GM23248 (cell line): Measurements from ENCODE around the gene SRPK1.
"Not testable (repeated sequence)": the region's sequence is repeated elsewhere in the genome, so short reads cannot be mapped to it uniquely, and the experiment has no call there.

Experiments used
- EZH2 ChIP-seq: fragments of 200-600 bp; sonication (generic); IDR thresholded peaks from 2 replicates; pipeline ENCODE4 v1.6.1; 2018; ENCODE audit warnings: antibody characterized with exemption, mild to moderate bottlenecking; ENCODE audit not compliant: insufficient read depth, poor library complexity, severe bottlenecking
- EZH2phosphoT487 ChIP-seq: fragments of 200-600 bp; sonication (generic); IDR thresholded peaks from 2 replicates; pipeline ENCODE4 v1.6.1; 2018; ENCODE audit warnings: antibody characterized with exemption, moderate library complexity, mild to moderate bottlenecking, low read depth; ENCODE audit not compliant: insufficient read depth

DNA sequence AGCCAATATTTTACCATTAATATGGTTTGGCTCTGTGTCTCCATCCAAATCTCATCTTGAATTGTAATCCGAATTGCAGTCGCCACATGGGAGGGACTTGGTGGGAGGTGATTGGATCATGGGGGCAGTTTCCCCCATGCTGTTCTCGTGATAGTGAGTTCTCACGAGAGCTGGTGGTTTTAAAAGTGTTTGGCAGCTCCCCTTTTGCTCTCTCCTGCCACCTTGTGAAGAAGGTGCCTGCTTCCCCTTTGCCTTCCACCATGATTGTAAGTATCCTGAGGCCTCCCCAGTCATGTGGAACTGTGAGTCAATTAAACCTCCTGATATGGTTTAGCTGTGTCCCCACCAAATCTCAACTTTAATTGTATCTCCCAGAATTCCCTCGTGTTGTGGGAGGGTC is 18.4 kb upstream of the SRPK1 start:
- TF ChIP-seq EZH2phosphoT487, EZH2: not testable (repeated sequence)
